ENCODE data around the gene BAG5. TPM values are rescaled to one million over a fixed set of nuclear protein-coding genes. Genes with fewer than 3 reads are reported as not detected.

Gene BAG5
- total and polyA plus RNA-seq, 2 of the 8 experiments (the other 6 are each of a cell fraction or from before 2014, with no cell fraction given) = 7.4 to 29.5 TPM

Small RNAs within 50 kb of the gene (small RNA-seq; reads per million reads assigned to genes)
- gene RNU4-68P (ENCODE audit: insufficient read depth) = not detected
- gene RNU7-160P (ENCODE audit: insufficient read depth) = not detected

Other genes with a start within 250 kb of the BAG5 start
- 323 and 328 TPM in 2 replicates for gene EIF5, start 228.4 kb downstream of the BAG5 start, total RNA-seq (2021; fragmentation: NEBNext Ultra II Directional; extraction: Animal tissue kit (Norgen Biotek cat#: 25700))
- 179 and 184 TPM in 2 replicates for gene EIF5, start 228.4 kb downstream of the BAG5 start, polyA plus RNA-seq (2011; rRNA removed)
- gene MARK3, start 177.2 kb downstream of the BAG5 start, total RNA-seq (2021; fragmentation: NEBNext Ultra II Directional; extraction: Animal tissue kit (Norgen Biotek cat#: 25700)) = 76.6 and 76.9 TPM in 2 replicates
- 37.6 and 39.4 TPM in 2 replicates for gene MARK3, start 177.2 kb downstream of the BAG5 start, polyA plus RNA-seq (2011; rRNA removed)
- gene CKB, start 39.8 kb downstream of the BAG5 start, total RNA-seq (2021; fragmentation: NEBNext Ultra II Directional; extraction: Animal tissue kit (Norgen Biotek cat#: 25700)) = 538 and 572 TPM in 2 replicates
- 950 and 1,969 TPM in 2 replicates for gene CKB, start 39.8 kb downstream of the BAG5 start, polyA plus RNA-seq (2011; rRNA removed)
- gene TRMT61A, start 33.5 kb downstream of the BAG5 start, total RNA-seq (2021; fragmentation: NEBNext Ultra II Directional; extraction: Animal tissue kit (Norgen Biotek cat#: 25700)) = 15.1 and 15.8 TPM in 2 replicates
- gene TRMT61A, start 33.5 kb downstream of the BAG5 start, polyA plus RNA-seq (2011; rRNA removed) = 19.0 and 29.7 TPM in 2 replicates
- 35.0 and 35.5 TPM in 2 replicates for gene COA8, start 303 bp upstream of the BAG5 start, total RNA-seq (2021; fragmentation: NEBNext Ultra II Directional; extraction: Animal tissue kit (Norgen Biotek cat#: 25700))
- gene COA8, start 303 bp upstream of the BAG5 start, polyA plus RNA-seq (2011; rRNA removed) = 5.9 and 7.1 TPM in 2 replicates
- 130 and 134 TPM in 2 replicates for gene KLC1, start 66.6 kb upstream of the BAG5 start, total RNA-seq (2021; fragmentation: NEBNext Ultra II Directional; extraction: Animal tissue kit (Norgen Biotek cat#: 25700))
- 84.6 and 123 TPM in 2 replicates for gene KLC1, start 66.6 kb upstream of the BAG5 start, polyA plus RNA-seq (2011; rRNA removed)
- 41.7 and 41.8 TPM in 2 replicates for gene XRCC3, start 152.8 kb upstream of the BAG5 start, total RNA-seq (2021; fragmentation: NEBNext Ultra II Directional; extraction: Animal tissue kit (Norgen Biotek cat#: 25700))
- gene XRCC3, start 152.8 kb upstream of the BAG5 start, polyA plus RNA-seq (2011; rRNA removed) = 36.9 and 51.2 TPM in 2 replicates
- gene ZFYVE21, start 153.2 kb upstream of the BAG5 start, total RNA-seq (2021; fragmentation: NEBNext Ultra II Directional; extraction: Animal tissue kit (Norgen Biotek cat#: 25700)) = 44.3 and 53.4 TPM in 2 replicates
- gene ZFYVE21, start 153.2 kb upstream of the BAG5 start, polyA plus RNA-seq (2011; rRNA removed) = 127 and 143 TPM in 2 replicates

All from H1 (cell line).